ENCODE results near the gene PHACTR4. TPM values are rescaled to one million over a fixed set of nuclear protein-coding genes. Genes with fewer than 3 reads are reported as not detected.

Gene PHACTR4
- 31.6 TPM for polyA plus RNA-seq (2013, experiment 1 of 2)
- polyA plus RNA-seq (2013, experiment 2 of 2): 30.4 TPM

- Histone ChIP-seq H3K79me2 (ENCODE audit: control insufficient read depth, insufficient read depth, low read length) (peaks cover 24% of the 10 kb centered on the region), H2BK15ac (replicated peaks; ENCODE audit: low read depth) (no peak within 1 kb of the TSS), H4K5ac (ENCODE audit: low read length) (peak within 1 kb of the TSS; percentile 99), H3K18ac (ENCODE audit: low read length) (peak within 1 kb of the TSS; percentile 92), H3K36me3 (ENCODE audit: control insufficient read depth, insufficient read depth, low read length) (no peaks in the 10 kb centered on the region), H3K4ac (ENCODE audit: low read depth, low read length) (peak within 1 kb of the TSS; percentile 74), H4K8ac (ENCODE audit: low read depth, low read length) (peak within 1 kb of the TSS; percentile 89), H2AK5ac (ENCODE audit: low read length) (no peak within 1 kb of the TSS), H2BK5ac (ENCODE audit: low read length) (peak within 1 kb of the TSS; percentile 85), H3K23ac (ENCODE audit: low read length) (peak within 1 kb of the TSS; percentile 3), H3K27ac (ENCODE audit: low read depth, low read length) (peak within 1 kb of the TSS; percentile 96), H3K79me1 (ENCODE audit: low read length) (peaks cover 2% of the 10 kb centered on the region), H3K4me2 (ENCODE audit: low read length) (peak within 1 kb of the TSS; percentile 77), H3K9ac (ENCODE audit: low read length) (peak within 1 kb of the TSS; percentile 90), H3K4me1 (ENCODE audit: control insufficient read depth, low read depth, low read length) (peaks cover 2% of the 10 kb centered on the region), H2BK120ac (ENCODE audit: low read depth, low read length) (no peak within 1 kb of the TSS), H3K4me3 (ENCODE audit: low read length) (peak within 1 kb of the TSS; percentile 78), H3K56ac (ENCODE audit: low read length) (peak within 1 kb of the TSS; percentile 98), H3K27me3 (ENCODE audit: insufficient read depth, low read length, poor library complexity) (no peaks in the 10 kb centered on the region)
- peak; percentile 98 for DNase-seq
- WGBS (ENCODE audit: extremely low coverage, insufficient coverage, low lambda C conversion rate): no CpG with 5 or more reads among the region's 61 CpGs
These were observed at the start of gene PHACTR4 for GRCh38 chr1:28369371-28370238. Gene PHACTR4, plus strand, starts transcription at chr1:28369740. Its CDS starts 37,708 bp downstream, at chr1:28407448.

- H3K56ac ChIP-seq (ENCODE audit: low read length): no peak overlapping the region
- H2BK5ac ChIP-seq (ENCODE audit: low read length): no peak overlapping the region
- no peak overlapping the region for H3K4ac ChIP-seq (ENCODE audit: low read depth, low read length)
- no peak overlapping the region for H2BK120ac ChIP-seq (ENCODE audit: low read depth, low read length)
- no peak overlapping the region for H3K9ac ChIP-seq (ENCODE audit: low read length)
- no peak for DNase-seq
- H2BK15ac ChIP-seq (replicated peaks; ENCODE audit: low read depth): no peak overlapping the region
- H2AK5ac ChIP-seq (ENCODE audit: low read length): no peak overlapping the region
- H3K36me3 ChIP-seq (ENCODE audit: control insufficient read depth, insufficient read depth, low read length): no peaks in the 10 kb centered on the region
- no peak overlapping the region for H4K8ac ChIP-seq (ENCODE audit: low read depth, low read length)
- no peak overlapping the region for H3K18ac ChIP-seq (ENCODE audit: low read length)
- no peak overlapping the region for H3K4me2 ChIP-seq (ENCODE audit: low read length)
- H3K27me3 ChIP-seq (ENCODE audit: insufficient read depth, low read length, poor library complexity): no peaks in the 10 kb centered on the region
- no peak overlapping the region for H4K5ac ChIP-seq (ENCODE audit: low read length)
- H3K4me3 ChIP-seq (ENCODE audit: low read length): no peak overlapping the region
- WGBS (ENCODE audit: extremely low coverage, insufficient coverage, low lambda C conversion rate): no CpG with 5 or more reads among the region's 3 CpGs
- H3K23ac ChIP-seq (ENCODE audit: low read length): no peak overlapping the region
- no peaks in the 10 kb centered on the region for H3K79me1 ChIP-seq (ENCODE audit: low read length)
- H3K4me1 ChIP-seq (ENCODE audit: control insufficient read depth, low read depth, low read length): no peaks in the 10 kb centered on the region
- H3K79me2 ChIP-seq (ENCODE audit: control insufficient read depth, insufficient read depth, low read length): no peaks in the 10 kb centered on the region
- H3K27ac ChIP-seq (ENCODE audit: low read depth, low read length): no peak overlapping the region
These were observed 47.3 kb upstream of the PHACTR4 start for GRCh38 chr1:28322194-28322593.

DNA sequence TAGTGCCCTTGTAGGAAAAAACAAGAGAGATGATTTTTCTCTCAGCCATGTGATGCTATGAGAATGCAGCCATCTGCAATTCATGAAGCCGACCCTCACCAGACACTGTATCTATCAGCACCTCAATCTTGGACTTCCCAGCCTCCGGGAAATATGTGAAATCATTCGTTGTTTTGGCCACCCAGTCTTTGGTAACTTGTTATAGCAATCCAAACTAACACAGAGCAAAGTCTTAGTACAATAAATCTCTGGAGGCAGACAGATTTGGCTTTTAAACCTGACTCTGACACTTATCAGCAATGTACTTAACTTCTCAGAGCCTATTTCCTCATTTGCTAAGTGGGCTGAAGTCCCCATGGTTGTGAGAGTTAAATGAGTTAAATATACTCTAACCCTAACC is 45.8 kb upstream of the PHACTR4 start:
- no peak overlapping the region for H3K9ac ChIP-seq (ENCODE audit: low read length)
- no peak overlapping the region for H2BK15ac ChIP-seq (replicated peaks; ENCODE audit: low read depth)
- no peak overlapping the region for H3K27ac ChIP-seq (ENCODE audit: low read depth, low read length)
- no peaks in the 10 kb centered on the region for H3K27me3 ChIP-seq (ENCODE audit: insufficient read depth, low read length, poor library complexity)
- H3K4me1 ChIP-seq (ENCODE audit: control insufficient read depth, low read depth, low read length): no peaks in the 10 kb centered on the region
- no peaks in the 10 kb centered on the region for H3K36me3 ChIP-seq (ENCODE audit: control insufficient read depth, insufficient read depth, low read length)
- H4K8ac ChIP-seq (ENCODE audit: low read depth, low read length): no peak overlapping the region
- H3K23ac ChIP-seq (ENCODE audit: low read length): no peak overlapping the region
- DNase-seq: no peak
- H3K4me3 ChIP-seq (ENCODE audit: low read length): no peak overlapping the region
- no peak overlapping the region for H2BK5ac ChIP-seq (ENCODE audit: low read length)
- WGBS (ENCODE audit: extremely low coverage, insufficient coverage, low lambda C conversion rate): no CpG with 5 or more reads among the region's 3 CpGs
- no peaks in the 10 kb centered on the region for H3K79me1 ChIP-seq (ENCODE audit: low read length)
- H2BK120ac ChIP-seq (ENCODE audit: low read depth, low read length): no peak overlapping the region
- H4K5ac ChIP-seq (ENCODE audit: low read length): no peak overlapping the region
- no peak overlapping the region for H3K4me2 ChIP-seq (ENCODE audit: low read length)
- no peak overlapping the region for H3K4ac ChIP-seq (ENCODE audit: low read depth, low read length)
- no peak overlapping the region for H3K18ac ChIP-seq (ENCODE audit: low read length)
- H2AK5ac ChIP-seq (ENCODE audit: low read length): no peak overlapping the region
- H3K56ac ChIP-seq (ENCODE audit: low read length): no peak overlapping the region
- H3K79me2 ChIP-seq (ENCODE audit: control insufficient read depth, insufficient read depth, low read length): no peaks in the 10 kb centered on the region

GRCh38 chr1:28326515-28326914 is 43.0 kb upstream of the PHACTR4 start:
- H3K9ac ChIP-seq (ENCODE audit: low read length): no peak overlapping the region
- no peaks in the 10 kb centered on the region for H3K79me1 ChIP-seq (ENCODE audit: low read length)
- H3K4ac ChIP-seq (ENCODE audit: low read depth, low read length): no peak overlapping the region
- no peaks in the 10 kb centered on the region for H3K79me2 ChIP-seq (ENCODE audit: control insufficient read depth, insufficient read depth, low read length)
- DNase-seq: no peak
- no peaks in the 10 kb centered on the region for H3K27me3 ChIP-seq (ENCODE audit: insufficient read depth, low read length, poor library complexity)
- H2BK5ac ChIP-seq (ENCODE audit: low read length): no peak overlapping the region
- H2BK15ac ChIP-seq (replicated peaks; ENCODE audit: low read depth): no peak overlapping the region
- no peak overlapping the region for H3K56ac ChIP-seq (ENCODE audit: low read length)
- no peak overlapping the region for H2AK5ac ChIP-seq (ENCODE audit: low read length)
- no peak overlapping the region for H3K27ac ChIP-seq (ENCODE audit: low read depth, low read length)
- no peaks in the 10 kb centered on the region for H3K4me1 ChIP-seq (ENCODE audit: control insufficient read depth, low read depth, low read length)
- no peak overlapping the region for H4K5ac ChIP-seq (ENCODE audit: low read length)
- H3K4me3 ChIP-seq (ENCODE audit: low read length): no peak overlapping the region
- H3K4me2 ChIP-seq (ENCODE audit: low read length): no peak overlapping the region
- H3K23ac ChIP-seq (ENCODE audit: low read length): no peak overlapping the region
- H3K36me3 ChIP-seq (ENCODE audit: control insufficient read depth, insufficient read depth, low read length): no peaks in the 10 kb centered on the region
- H2BK120ac ChIP-seq (ENCODE audit: low read depth, low read length): no peak overlapping the region
- no peak overlapping the region for H3K18ac ChIP-seq (ENCODE audit: low read length)
- H4K8ac ChIP-seq (ENCODE audit: low read depth, low read length): no peak overlapping the region

GRCh38 chr1:28326984-28327383 is 42.6 kb upstream of the PHACTR4 start:
- H3K36me3 ChIP-seq (ENCODE audit: control insufficient read depth, insufficient read depth, low read length): no peaks in the 10 kb centered on the region
- no peak overlapping the region for H3K4me3 ChIP-seq (ENCODE audit: low read length)
- H3K79me2 ChIP-seq (ENCODE audit: control insufficient read depth, insufficient read depth, low read length): no peaks in the 10 kb centered on the region
- no peak overlapping the region for H3K9ac ChIP-seq (ENCODE audit: low read length)
- H3K23ac ChIP-seq (ENCODE audit: low read length): no peak overlapping the region
- no peak overlapping the region for H3K18ac ChIP-seq (ENCODE audit: low read length)
- no peak overlapping the region for H3K4me2 ChIP-seq (ENCODE audit: low read length)
- no peak overlapping the region for H4K8ac ChIP-seq (ENCODE audit: low read depth, low read length)
- no peak overlapping the region for H2BK120ac ChIP-seq (ENCODE audit: low read depth, low read length)
- no peaks in the 10 kb centered on the region for H3K79me1 ChIP-seq (ENCODE audit: low read length)
- H3K27me3 ChIP-seq (ENCODE audit: insufficient read depth, low read length, poor library complexity): no peaks in the 10 kb centered on the region
- H2BK15ac ChIP-seq (replicated peaks; ENCODE audit: low read depth): no peak overlapping the region
- no CpG with 5 or more reads among the region's 3 CpGs for WGBS (ENCODE audit: extremely low coverage, insufficient coverage, low lambda C conversion rate)
- no peak overlapping the region for H3K56ac ChIP-seq (ENCODE audit: low read length)
- H3K27ac ChIP-seq (ENCODE audit: low read depth, low read length): no peak overlapping the region
- H3K4ac ChIP-seq (ENCODE audit: low read depth, low read length): no peak overlapping the region
- H2BK5ac ChIP-seq (ENCODE audit: low read length): no peak overlapping the region
- no peak for DNase-seq
- H4K5ac ChIP-seq (ENCODE audit: low read length): no peak overlapping the region
- H3K4me1 ChIP-seq (ENCODE audit: control insufficient read depth, low read depth, low read length): no peaks in the 10 kb centered on the region
- no peak overlapping the region for H2AK5ac ChIP-seq (ENCODE audit: low read length)
